ENCODE results near the gene VWF.

The VWF gene

DNA sequence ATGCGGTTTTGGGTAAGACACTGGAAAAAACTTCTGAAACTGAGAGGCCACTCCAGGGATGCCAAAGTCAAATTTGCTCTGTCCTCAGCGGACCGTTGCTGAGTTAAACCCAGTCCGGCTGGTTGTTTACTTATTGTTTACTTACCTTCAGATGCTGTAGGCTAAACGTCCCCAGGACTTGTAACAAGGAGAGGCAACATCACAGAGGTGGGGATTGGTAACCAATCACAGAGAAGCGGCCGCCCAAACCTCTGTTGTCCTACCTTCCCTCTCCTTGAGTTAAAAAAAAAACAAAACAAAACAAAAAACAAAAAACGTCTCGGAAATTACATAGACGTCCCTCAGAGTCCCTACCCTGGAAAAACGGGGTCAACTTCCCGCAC is 179.8 kb downstream of the VWF start:
- no peak for DNase-seq

GRCh38 chr12:5944053-5944452 is 180.4 kb downstream of the VWF start:
- DNase-seq, result no peak

GRCh38 chr12:5941907-5942306 is 182.6 kb downstream of the VWF start:
- no peak for DNase-seq

GRCh38 chr12:5927732-5928516 is 196.5 kb downstream of the VWF start:
- no peak for DNase-seq

- DNase-seq, result no peak
Measured at GRCh38 chr12:5925646-5926045, 198.8 kb downstream of the VWF start.

DNA sequence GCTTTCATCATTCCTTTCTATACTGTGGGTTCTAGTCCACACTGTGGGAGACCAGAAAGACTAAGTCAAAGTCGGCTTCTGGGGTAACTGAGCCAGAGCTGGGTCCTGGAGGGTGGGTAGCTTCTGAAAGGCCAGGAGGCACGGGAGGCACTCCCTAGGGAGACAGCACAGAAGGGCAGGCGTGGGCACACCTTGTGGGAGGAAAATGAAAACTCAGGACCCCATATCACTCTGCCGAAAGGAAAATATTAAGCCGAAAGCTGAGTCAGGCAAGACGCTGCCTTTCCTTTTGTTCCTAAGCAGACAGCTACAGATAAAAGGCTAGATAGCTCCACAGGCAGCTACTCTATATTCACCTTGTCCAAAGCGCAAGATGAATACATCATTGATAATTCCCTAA is 200.1 kb downstream of the VWF start:
- no peak for DNase-seq

- no peak for DNase-seq
Measured at GRCh38 chr12:5923751-5924150, 200.7 kb downstream of the VWF start.

DNA sequence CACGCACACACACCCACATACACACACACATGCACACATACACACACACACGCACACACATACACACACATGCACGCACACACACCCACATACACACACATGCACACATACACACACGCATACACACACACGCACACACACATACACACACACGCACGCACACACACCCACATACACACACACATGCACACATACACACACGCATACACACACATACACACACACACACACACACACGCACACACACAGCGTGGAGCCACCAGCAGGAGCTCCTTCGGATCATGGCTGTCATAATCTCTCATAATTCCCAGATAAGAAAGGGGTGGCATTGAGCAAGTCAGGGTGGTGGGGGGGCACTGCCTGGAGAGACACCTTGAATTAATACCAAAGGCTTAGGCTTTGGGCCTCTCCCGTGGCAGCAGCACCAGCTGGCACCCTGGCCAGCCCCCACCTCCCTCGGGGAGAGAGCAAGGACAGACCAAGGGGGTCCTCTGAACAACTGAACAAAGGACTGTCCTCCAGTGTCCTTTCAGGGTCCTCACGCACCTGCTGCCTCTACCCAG is 201.3 kb downstream of the VWF start:
- DNase-seq, result no peak

GRCh38 chr12:5921966-5922899 is 202.2 kb downstream of the VWF start:
- DNase-seq, result no peak

DNA sequence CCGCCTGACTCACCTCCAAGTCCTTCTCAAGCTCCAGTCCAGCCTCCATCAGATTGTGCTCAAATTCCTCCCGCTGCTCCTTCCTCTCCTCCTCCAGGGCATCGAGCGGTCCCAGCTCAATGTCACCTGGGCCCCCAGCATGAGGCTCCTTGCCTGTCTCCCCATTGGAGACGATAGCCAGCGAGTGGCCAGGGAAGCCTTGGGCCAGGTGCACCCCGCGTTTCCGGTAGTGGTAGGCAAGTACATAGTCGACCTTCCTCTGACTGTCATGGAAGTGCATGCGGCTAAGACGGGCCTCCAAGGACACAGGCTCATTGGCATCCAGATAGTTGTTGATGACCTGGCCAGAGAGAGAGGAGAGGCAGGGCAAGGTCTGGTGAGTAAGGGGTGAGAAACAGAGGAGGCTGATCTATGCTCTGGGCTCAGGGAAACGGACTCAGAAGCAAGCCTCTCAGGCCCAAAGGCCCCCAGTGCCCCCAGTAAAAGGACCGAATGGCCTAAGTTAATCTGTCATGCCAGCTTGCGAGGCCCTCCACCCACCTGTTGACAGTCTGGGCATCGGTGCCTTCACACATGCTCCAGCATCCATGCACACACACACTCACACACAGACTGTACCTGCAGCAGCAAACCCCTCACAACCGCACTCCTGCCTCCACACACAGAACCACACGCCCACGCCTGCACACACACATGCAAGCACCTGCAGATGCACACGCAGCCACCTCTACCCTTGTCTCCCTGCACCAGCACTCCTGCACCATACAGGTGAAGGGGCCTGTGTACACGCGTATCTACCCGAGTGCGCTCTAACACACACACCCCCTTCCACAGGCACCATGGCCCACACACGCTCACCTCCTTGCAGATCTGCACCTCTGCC is 203.2 kb downstream of the VWF start:
- DNase-seq, result no peak

DNA sequence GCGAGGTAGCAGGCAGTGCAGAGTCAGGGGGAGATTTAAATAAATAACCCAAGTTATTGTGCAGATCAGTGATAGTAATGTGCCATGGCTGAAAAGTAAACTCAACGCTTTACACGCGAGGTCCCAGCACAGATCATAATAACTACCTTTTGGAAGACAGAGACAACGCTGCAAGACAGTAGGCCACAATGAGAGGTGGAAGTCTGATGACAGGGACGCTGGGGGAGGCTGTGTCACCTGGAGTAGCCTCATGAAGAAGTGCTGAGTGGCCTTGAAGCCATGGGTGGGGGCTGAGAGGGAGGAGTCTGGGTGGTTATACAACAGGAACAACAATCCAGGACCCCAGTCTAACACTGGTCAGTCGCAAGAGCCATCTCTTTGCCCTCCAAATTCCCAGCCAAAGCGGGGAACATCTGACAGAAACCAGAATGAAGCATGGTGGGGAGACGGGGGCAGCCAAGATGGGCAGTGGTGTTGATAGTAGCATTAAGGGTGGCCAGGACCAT is 207.6 kb downstream of the VWF start:
- DNase-seq, result no peak

DNA sequence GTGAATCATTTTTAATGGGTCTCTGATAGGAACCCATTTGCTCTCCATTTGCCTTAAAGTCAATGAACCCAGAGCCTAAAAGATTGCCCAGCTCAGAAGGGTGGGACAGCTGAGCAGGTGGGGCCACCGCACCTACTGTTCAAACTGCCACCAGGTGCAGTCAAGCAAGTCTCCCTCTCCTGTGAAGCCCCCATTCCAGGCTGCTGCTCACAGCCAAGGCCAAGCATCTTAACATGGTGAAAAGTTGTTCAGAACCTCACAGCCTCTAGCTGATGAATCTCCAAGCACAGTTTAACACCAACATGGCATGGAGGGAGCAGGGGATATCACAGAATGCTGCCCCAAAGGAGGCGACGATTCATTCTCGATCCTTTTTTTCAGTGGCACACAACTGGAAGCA is 209.0 kb downstream of the VWF start:
- DNase-seq, result no peak

DNA sequence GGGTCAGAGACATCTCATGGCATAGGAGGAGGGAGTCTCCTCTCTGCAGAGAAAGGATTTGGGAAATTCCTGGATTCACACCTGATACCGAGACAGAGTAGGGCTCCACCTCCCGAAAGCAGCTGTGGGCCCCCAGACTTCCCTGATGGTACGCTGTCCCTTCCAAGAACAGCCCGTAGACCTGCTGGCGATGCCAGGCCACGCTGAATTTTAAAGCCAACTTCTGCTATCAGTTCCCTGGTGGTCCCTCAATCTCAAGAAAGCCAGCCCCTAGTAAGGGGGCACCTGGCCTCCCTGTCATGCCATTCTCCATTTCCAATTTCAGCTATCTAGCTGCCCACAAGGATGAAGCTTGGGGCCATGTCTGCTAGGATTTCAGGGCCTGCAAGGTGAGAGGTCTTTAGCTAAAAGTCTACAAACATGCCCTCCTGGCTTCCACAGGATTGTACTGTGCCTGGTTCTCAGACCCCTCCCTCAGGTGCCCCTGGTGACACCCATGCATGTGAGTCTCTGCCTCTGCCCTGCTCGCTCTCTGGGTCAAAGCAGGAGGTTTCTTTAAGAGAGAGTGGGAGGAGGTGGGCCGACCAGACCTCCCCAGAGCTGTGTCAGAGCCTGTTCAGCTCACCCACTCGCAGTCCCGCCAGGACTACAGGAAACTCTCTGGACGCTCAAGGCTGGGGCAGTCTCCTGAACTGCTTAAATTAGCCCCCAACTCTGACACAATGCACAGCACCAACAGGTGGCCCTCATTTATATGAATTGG is 209.9 kb downstream of the VWF start:
- DNase-seq, result no peak

GRCh38 chr12:5913387-5913786 is 211.1 kb downstream of the VWF start:
- DNase-seq, result no peak

- no peak for DNase-seq
Measured at GRCh38 chr12:5912437-5913334, 211.8 kb downstream of the VWF start.

- DNase-seq, result no peak
Measured at GRCh38 chr12:5912011-5912410, 212.5 kb downstream of the VWF start.

DNA sequence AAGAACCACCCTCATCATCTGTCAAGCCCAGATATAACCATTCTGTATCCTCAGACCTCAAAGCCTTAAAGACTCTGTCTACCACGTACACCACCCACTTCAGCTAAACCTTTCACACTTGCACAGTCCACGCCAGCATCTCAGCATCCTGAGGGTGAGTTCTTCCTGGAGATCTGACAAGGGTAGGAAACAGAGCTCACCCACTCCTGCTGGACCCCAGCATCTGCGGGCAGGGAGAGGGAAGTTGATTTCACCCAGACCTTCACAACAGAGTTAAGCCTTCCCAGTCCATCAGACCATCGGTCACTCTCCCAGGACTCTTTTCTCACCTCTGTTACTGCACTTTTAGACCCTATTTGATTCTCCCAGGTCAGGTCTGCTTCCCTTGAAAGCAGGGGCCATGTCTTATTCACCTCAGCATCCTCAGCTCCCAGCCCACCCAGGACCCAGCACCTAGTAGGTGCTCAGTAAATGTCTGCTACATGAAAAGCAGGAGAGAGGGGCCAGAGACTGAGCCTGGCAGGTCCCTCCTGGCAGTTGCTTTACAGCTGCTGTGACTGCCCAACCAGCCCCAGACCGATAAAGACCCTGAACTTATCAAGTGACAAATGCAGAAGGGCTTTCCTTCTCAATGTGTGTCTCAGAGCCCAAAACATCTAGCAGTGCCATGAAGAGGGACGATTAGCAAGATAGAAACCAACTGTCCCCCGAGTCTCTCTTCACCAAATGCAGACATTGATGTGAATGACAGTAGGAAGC is 213.5 kb downstream of the VWF start:
- no peak for DNase-seq

DNA sequence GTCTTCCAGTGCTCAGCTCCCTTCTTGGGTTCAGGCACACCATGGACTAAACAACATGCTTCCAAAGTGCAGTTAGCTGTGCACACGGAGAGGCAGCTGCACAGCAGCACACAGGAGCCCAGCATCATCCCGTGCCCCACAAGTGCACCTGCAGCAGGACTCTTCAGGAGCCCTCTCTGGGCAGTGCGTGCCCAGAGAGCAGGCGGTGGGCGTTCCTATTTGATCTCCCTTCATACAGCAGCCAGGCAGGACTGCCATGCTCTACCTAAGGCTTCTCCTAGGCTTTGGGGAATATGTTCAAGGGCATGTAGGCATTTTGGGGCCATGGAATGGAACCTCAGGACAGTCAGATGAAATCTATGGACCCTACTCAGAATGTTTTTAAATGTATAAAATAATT is 214.9 kb downstream of the VWF start:
- DNase-seq, result no peak

- DNase-seq, result no peak
Measured at GRCh38 chr12:5908251-5908650, 216.2 kb downstream of the VWF start.

DNA sequence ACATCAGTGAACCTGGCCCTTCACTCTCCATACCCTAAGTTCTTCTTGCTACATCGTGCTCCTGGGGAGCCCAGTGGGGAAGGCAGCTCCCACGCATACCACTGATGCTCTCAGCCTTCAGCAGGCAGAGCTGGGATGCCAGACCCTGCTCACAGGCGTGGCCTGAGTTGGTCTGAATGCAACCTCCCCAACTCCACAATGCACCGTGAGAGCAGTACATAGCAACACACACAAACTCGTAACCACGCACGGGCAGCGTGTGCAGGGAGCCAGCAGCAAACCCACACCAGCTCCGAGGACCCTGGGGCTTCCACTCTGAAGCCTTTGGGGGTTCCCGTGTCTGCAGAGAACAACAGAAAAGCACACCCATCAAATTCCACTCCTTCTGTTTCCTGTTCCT is 216.7 kb downstream of the VWF start:
- DNase-seq, result no peak
